GM23248 (cell line): ENCODE results near the gene SLC35F4.

ENCODE experiments used
- EZH2 ChIP-seq: fragments of 200-600 bp; sonication (generic); IDR thresholded peaks from 2 replicates; pipeline ENCODE4 v1.6.1; 2018; ENCODE audit warnings: antibody characterized with exemption, mild to moderate bottlenecking; ENCODE audit not compliant: insufficient read depth, poor library complexity, severe bottlenecking
- EZH2phosphoT487 ChIP-seq: fragments of 200-600 bp; sonication (generic); IDR thresholded peaks from 2 replicates; pipeline ENCODE4 v1.6.1; 2018; ENCODE audit warnings: antibody characterized with exemption, moderate library complexity, mild to moderate bottlenecking, low read depth; ENCODE audit not compliant: insufficient read depth

GRCh38 chr14:57755018-57755521 is 110.8 kb downstream of the SLC35F4 start:
- TF ChIP-seq EZH2phosphoT487 (no peak), EZH2 (no peak)
